Stimulated activated CD4-positive, alpha-beta T cell treated with anti-CD3 and anti-CD28 coated beads, Interleukin-12 subunit alpha, Interleukin-12 subunit beta, amount 100 ng/mL, for 4 hours (primary cell): Measurements from ENCODE around the gene ZSCAN20.

ENCODE experiments used
- DNase-seq: peaks from one replicate; pipeline ENCODE4 v3.0.0-alpha.2; 2020

ZSCAN20 gene

DNA sequence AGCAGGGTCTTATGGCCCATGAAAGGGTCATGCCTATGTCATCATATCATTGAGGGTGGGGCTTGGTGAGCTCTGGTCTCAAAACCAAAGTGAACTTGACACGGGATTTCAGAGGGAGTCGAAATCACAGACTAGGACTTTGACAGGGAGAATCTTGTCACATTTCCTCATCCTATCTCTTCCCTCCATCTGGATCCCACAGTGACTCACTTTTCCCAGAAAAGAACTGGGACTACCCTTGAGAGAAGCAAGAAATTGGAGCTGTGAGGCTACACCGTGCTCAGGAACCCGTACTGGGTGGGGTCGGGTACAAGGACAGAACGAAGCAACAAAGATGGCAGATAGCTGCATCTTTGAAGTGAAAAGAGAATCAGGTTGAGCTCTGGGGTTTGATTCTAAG lies 69.5 kb downstream of the ZSCAN20 start:
- no peak for DNase-seq
